Measurements from ENCODE around the gene LVRN.

LVRN gene

GRCh38 chr5:115954144-115954543, 8.1 kb upstream of the LVRN start:
- Mint-ChIP-seq H3K4me1 (peaks cover 10% of the 10 kb centered on the region), H3K9me3 (no peaks in the 10 kb centered on the region), H3K36me3 (ENCODE audit: low read depth) (no peaks in the 10 kb centered on the region), H3K27me3 (ENCODE audit: low read depth, poor library complexity) (no peaks in the 10 kb centered on the region), H3K27ac (no peak overlapping the region), H3K4me3 (no peak overlapping the region)
- no peak for DNase-seq
- no peak for TF ChIP-seq CTCF (IDR thresholded peaks at IDR 0.05)

- no peak for TF ChIP-seq CTCF (IDR thresholded peaks at IDR 0.05)
- Mint-ChIP-seq H3K27me3 (ENCODE audit: low read depth, poor library complexity) (peaks cover 19% of the 10 kb centered on the region), H3K36me3 (ENCODE audit: low read depth) (no peaks in the 10 kb centered on the region), H3K27ac (no peak overlapping the region), H3K4me1 (peaks cover 5% of the 10 kb centered on the region), H3K4me3 (no peak overlapping the region), H3K9me3 (peaks cover 5% of the 10 kb centered on the region)
- no peak for DNase-seq
Observed at GRCh38 chr5:115956957-115957356, 5.3 kb upstream of the LVRN start.

GRCh38 chr5:115961381-115962238, 665 bp upstream of the LVRN start:
- H3K4me3 Mint-ChIP-seq: no peak overlapping the region
- no peaks in the 10 kb centered on the region for H3K4me1 Mint-ChIP-seq
- no peak overlapping the region for H3K27ac Mint-ChIP-seq
- peaks cover 55% of the 10 kb centered on the region for H3K27me3 Mint-ChIP-seq (ENCODE audit: low read depth, poor library complexity)
- H3K36me3 Mint-ChIP-seq (ENCODE audit: low read depth): no peaks in the 10 kb centered on the region
- no peak for DNase-seq
- H3K9me3 Mint-ChIP-seq: peaks cover 10% of the 10 kb centered on the region
- TF ChIP-seq CTCF (IDR thresholded peaks at IDR 0.05): no peak

- Mint-ChIP-seq H3K36me3 (ENCODE audit: low read depth) (no peaks in the 10 kb centered on the region), H3K27ac (no peak overlapping the region), H3K4me3 (no peak overlapping the region), H3K9me3 (peaks cover 10% of the 10 kb centered on the region), H3K4me1 (peaks cover 2% of the 10 kb centered on the region), H3K27me3 (ENCODE audit: low read depth, poor library complexity) (peaks cover 55% of the 10 kb centered on the region)
- TF ChIP-seq CTCF (IDR thresholded peaks at IDR 0.05): no peak
- peak; percentile 39 for DNase-seq
Observed at GRCh38 chr5:115962565-115963402, 509 bp downstream of the LVRN start.

- peaks cover 10% of the 10 kb centered on the region for H3K9me3 Mint-ChIP-seq
- no peaks in the 10 kb centered on the region for H3K36me3 Mint-ChIP-seq (ENCODE audit: low read depth)
- peak overlapping the region; percentile 55 for H3K4me3 Mint-ChIP-seq
- H3K4me1 Mint-ChIP-seq: peaks cover 8% of the 10 kb centered on the region
- no peak for DNase-seq
- no peak overlapping the region for H3K27ac Mint-ChIP-seq
- H3K27me3 Mint-ChIP-seq (ENCODE audit: low read depth, poor library complexity): peaks cover 55% of the 10 kb centered on the region
- TF ChIP-seq CTCF (IDR thresholded peaks at IDR 0.05): no peak
Observed at GRCh38 chr5:115963566-115963965, 1.3 kb downstream of the LVRN start.

Measured in nephron progenitor cell (in vitro differentiated cells).